Aorta (tissue), 5 donors: Measurements from ENCODE around the gene DPP6. TPM values are rescaled to one million over a fixed set of nuclear protein-coding genes. Genes with fewer than 3 reads are reported as not detected.
A peak's percentile ranks its signal among the peaks of the same experiment; 100 is the strongest.

Source experiments
- ATAC-seq: fragments of 200-7000 bp; cut with Tn5 transposase; one replicate; pipeline ENCODE4 v1.9.1; 2022; ENCODE audit warnings: moderate library complexity; ENCODE audit not compliant: low FRiP score
- DNase-seq, 2 donors: peaks; one replicate each; pipeline ENCODE4 v3.0.0-alpha.2; 2020
- H3K27ac ChIP-seq, 2 donors: one replicate each; pipeline ENCODE4 v1.5.1; 2013; ENCODE audit warnings: low read length in 2 of 2, mild to moderate bottlenecking in 2 of 2, moderate library complexity in 2 of 2, control low read depth in 1 of 2, inconsistent platforms in 1 of 2, low read depth in 1 of 2
- H3K27me3 ChIP-seq, 2 donors: one replicate each; pipeline ENCODE4 v1.6.1; 2013; ENCODE audit warnings: control low read depth in 1 of 2, low read length in 1 of 2, mild to moderate bottlenecking in 1 of 2, moderate library complexity in 1 of 2; ENCODE audit not compliant: insufficient read depth in 2 of 2, control insufficient read depth in 1 of 2
- H3K36me3 ChIP-seq, 2 donors: one replicate each; pipeline ENCODE4 v1.6.1; 2013; ENCODE audit warnings: control low read depth in 1 of 2, low read length in 1 of 2, mild to moderate bottlenecking in 1 of 2; ENCODE audit not compliant: insufficient read depth in 2 of 2, control insufficient read depth in 1 of 2
- H3K4me1 ChIP-seq, 2 donors: one replicate each; pipeline ENCODE4 v1.6.1; 2013; ENCODE audit warnings: low read length in 2 of 2, control low read depth in 1 of 2, mild to moderate bottlenecking in 1 of 2, moderate library complexity in 1 of 2; ENCODE audit not compliant: insufficient read depth in 2 of 2, control insufficient read depth in 1 of 2
- H3K4me3 ChIP-seq, 2 donors: one replicate each; pipeline ENCODE4 v1.5.1; 2013; ENCODE audit warnings: low read length in 2 of 2, control low read depth in 1 of 2, mild to moderate bottlenecking in 1 of 2
- H3K9me3 ChIP-seq: one replicate; pipeline ENCODE4 v1.6.1; 2013; ENCODE audit warnings: mild to moderate bottlenecking, low read length; ENCODE audit not compliant: control insufficient read depth
- WGBS, 2 donors: extraction: QIAGEN DNeasy Blood & Tissue Kit; methylation state at CpG; one replicate each; pipeline ENCODE4 v1.1.7; 2013; 5-methylcytosine and 5-hydroxymethylcytosine counted together
- intact Hi-C, 2 donors: fragments of 100-400 bp; cut with DNase I; formaldehyde crosslinking; loops; one replicate each; pipeline versions ENCODE4 v1.14.2 to v1.15.0; 2022
- polyA plus RNA-seq, 2 donors: library from polyadenylated mRNA; stranded (reverse); fragments of 200-250 nt; gene quantifications; one replicate each; pipeline ENCODE4 v1.2.3, GENCODE V29; 2013
- total RNA-seq, 2 donors: library from RNA; stranded (reverse); fragmentation: NEBNext Ultra II Directional; extraction: Animal tissue kit (Norgen Biotek cat#: 25700); gene quantifications; one replicate each; pipeline ENCODE4 v1.2.1, GENCODE V29; 2021
- donor health status: healthy with polysubstance abuse.
- donor health status: Bipolar disorder and iron deficiency.
- donor health status: DM: no; HTN: no; CAD: no.
- donor health status: DM: no; HTN: no; CAD: no.
- donor health status: DM: yes; HTN: yes; CAD: no.

Gene DPP6
- total and polyA plus RNA-seq, 4 donors = 0.69 TPM; not detected in 3

DNA sequence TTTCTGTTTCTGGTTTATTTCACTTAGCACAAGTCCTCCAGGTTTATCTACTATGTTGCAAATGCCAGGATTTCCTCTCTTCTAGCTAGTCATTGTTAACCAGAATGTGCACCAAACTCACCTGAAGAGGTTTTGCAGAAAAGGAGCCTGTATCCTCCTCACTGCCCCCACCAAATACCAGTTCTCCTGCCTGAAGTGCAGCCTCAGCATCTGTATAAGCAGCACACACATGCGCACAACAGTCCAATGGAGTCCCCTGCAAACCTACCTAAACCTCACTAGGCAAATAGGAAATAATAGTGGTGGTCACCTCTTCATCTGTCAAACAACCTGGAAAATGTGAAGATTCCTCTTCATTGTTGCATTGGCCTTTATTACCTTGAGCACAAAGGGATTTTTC, 712.9 kb downstream of the DPP6 start:
- Histone ChIP-seq H3K27ac (no peak overlapping the region), H3K4me1 (no peaks in the 10 kb centered on the region), H3K27me3 (peaks cover 0 to 1% of the 10 kb centered on the region in 2 donors), H3K36me3 (no peaks in the 10 kb centered on the region), H3K4me3 (no peak overlapping the region), H3K9me3 (peaks cover 2% of the 10 kb centered on the region)
- 84 to 90% methylated on average over 1 of the region's 1 CpG for WGBS, 2 donors
- ATAC-seq (no peak), DNase-seq (no peak)
- intact Hi-C loops = no loop called here

DNA sequence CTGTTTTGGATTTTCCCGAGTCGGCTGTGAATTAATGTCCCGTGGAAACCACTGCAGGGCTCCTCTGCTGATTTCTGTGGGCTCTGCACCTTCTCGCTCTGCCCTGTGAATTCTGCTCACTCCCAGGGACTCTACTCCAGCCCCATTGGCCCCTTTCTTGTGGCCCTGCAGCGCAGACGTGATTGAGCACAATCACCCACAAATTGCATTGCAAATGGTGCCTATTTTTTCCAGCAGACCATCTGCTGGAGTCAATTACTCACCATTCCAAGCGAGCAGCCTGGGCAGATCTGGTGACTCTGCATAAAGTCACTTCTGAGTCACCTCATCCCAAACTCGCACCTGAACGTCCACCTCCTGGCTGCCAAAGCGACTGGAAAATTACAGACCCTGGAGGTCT, 714.9 kb downstream of the DPP6 start:
- DNase-seq (peak in 1 of 2 donors; percentile 31), ATAC-seq (no peak)
- H3K4me3 ChIP-seq = no peak overlapping the region
- intact Hi-C loops = no loop called here
- peaks cover 0 to 1% of the 10 kb centered on the region in 2 donors for H3K27me3 ChIP-seq
- no peaks in the 10 kb centered on the region for H3K36me3 ChIP-seq
- WGBS, 2 donors = 69 to 70% methylated on average over 10 of the region's 10 CpGs
- no peak overlapping the region for H3K27ac ChIP-seq
- H3K4me1 ChIP-seq = no peaks in the 10 kb centered on the region
- H3K9me3 ChIP-seq = peaks cover 3% of the 10 kb centered on the region

DNA sequence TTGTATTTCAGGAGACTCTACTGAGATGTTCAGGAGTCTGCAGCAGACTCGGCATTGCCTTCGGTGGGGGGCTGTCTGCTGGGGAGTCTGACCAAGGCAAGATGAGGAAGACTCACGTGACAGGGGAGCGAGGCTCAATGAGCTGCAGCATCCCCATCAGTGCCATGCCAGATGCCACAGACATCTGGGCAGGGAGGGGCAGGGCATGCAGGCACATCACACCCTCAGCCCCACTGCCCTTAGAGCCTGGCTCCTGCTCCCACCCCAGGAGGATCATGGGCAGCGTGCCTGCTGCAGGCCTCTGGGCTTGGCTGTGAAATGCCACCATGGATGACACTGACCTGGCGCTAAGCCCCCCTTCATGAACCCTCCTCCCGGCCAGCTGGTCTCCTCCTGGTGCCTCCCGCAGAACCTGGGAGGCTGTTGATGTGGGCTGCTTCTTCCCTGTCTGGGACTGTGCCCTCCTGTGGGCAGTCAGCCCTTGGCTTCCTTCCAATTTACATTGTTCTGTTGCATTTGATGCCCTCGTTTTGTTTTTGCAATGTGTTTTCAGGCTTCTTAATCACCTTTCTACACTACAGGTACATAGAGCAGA, 715.7 kb downstream of the DPP6 start:
- Histone ChIP-seq H3K4me3 (no peak overlapping the region), H3K9me3 (peaks cover 3% of the 10 kb centered on the region), H3K27ac (no peak overlapping the region), H3K27me3 (peaks cover 0 to 1% of the 10 kb centered on the region in 2 donors), H3K36me3 (no peaks in the 10 kb centered on the region), H3K4me1 (no peaks in the 10 kb centered on the region)
- ATAC-seq (peak; percentile 20), DNase-seq (peak in 1 of 2 donors; percentile 42)
- WGBS, 2 donors = 78 to 84% methylated on average over 9 of the region's 9 CpGs
- intact Hi-C loops = no loop called here

DNA sequence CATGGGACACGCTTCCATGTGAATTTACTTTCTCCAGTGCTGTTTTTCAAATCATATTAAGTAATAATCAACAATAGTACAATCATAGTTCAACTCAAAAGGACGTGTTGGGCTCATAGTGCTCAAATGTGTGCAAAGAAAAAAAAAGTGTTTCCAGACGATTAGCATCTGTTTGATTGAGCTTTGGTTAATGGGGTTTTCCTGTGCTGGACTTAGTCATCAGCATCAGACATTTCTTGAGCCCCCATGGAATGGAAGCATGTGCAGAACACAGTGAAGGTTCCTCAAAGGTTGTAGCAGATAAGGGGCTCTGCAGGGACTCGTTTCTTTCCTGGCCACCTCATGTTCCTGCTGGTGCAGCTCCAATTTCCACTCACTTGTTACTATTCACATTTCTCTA, 716.8 kb downstream of the DPP6 start:
- H3K4me3 ChIP-seq = no peak overlapping the region

DNA sequence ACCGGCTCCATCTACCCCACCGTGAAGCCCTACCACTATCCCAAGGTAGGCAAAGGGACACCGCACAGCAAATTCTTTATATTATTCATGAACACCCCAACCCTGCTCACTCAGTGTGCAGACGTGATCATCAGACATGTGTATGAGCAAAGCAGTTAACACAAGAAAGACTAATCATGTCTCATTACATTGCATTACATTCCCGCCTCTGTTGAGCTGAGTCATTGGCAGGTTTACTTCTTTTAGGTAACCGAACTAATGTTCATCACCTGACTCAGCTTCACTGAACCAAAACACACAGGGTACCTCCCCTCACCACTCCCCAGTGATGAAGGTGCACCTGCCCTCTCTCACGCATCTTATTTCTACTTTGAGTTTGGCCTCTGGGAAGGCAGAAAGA, 717.3 kb downstream of the DPP6 start:
- intact Hi-C loops = no loop called here
- no peaks in the 10 kb centered on the region for H3K27me3 ChIP-seq
- 88% methylated on average over 7 of the region's 7 CpGs for WGBS, 2 donors
- H3K9me3 ChIP-seq = peaks cover 3% of the 10 kb centered on the region
- H3K27ac ChIP-seq = no peak overlapping the region
- ATAC-seq = no peak
- no peak for DNase-seq
- no peak overlapping the region for H3K4me3 ChIP-seq
- no peaks in the 10 kb centered on the region for H3K36me3 ChIP-seq
- no peaks in the 10 kb centered on the region for H3K4me1 ChIP-seq

More for the DNA sequence above, 716.8 kb downstream of the DPP6 start:
- no peak for DNase-seq
- Histone ChIP-seq H3K27me3 (no peaks in the 10 kb centered on the region), H3K36me3 (no peaks in the 10 kb centered on the region), H3K27ac (no peak overlapping the region), H3K4me1 (no peaks in the 10 kb centered on the region), H3K9me3 (peaks cover 3% of the 10 kb centered on the region)
- 47 to 65% methylated on average over 4 of the region's 4 CpGs for WGBS, 2 donors
- ATAC-seq = no peak
- intact Hi-C loops = no loop called here

DNA sequence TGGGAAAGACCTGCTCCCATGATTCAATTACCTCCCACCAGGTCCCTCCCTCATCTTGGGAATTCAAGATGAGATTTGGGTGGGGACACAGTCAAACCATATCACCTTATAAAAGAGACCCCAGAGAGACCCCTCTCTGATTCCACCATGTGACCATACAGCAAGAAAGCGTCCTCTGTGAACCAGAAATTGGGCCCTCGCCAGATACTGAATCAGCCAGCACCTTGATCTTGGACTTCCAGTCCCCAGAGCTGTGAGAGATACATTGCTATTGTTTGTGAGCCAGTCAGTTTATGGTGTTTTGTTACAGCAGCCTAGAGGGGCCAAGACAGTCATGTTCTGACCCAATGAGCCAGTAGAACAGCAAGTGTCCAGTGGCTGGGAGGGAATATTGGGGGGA, 718.2 kb downstream of the DPP6 start:
- Histone ChIP-seq H3K27me3 (no peaks in the 10 kb centered on the region), H3K36me3 (no peaks in the 10 kb centered on the region), H3K4me3 (no peak overlapping the region), H3K27ac (no peak overlapping the region), H3K4me1 (no peaks in the 10 kb centered on the region), H3K9me3 (peaks cover 3% of the 10 kb centered on the region)
- ATAC-seq (no peak), DNase-seq (peak in 1 of 2 donors; percentile 44)
- intact Hi-C loops = no loop called here
- WGBS, 2 donors = 73 to 81% methylated on average over 2 of the region's 2 CpGs

DNA sequence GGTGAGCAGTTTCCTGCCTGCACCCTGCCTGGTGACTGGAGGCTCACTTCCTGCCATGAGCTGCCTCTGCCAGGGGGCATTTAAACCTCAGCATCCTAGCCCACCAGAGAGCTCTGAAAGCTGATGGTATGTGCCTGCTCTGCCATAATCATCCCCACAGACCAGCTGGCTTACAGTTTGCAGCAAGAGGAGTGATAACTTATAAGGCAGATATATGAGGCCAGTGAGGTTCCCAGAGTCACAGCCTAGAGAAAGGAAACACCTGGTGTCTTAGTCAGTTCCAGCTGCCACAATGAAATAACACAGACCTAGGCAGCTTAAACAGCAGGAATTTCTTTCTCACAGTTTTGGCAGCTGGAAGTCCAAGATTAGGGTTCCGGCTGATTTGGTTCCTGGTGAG, 718.8 kb downstream of the DPP6 start:
- H3K27me3 ChIP-seq = no peaks in the 10 kb centered on the region

DNA sequence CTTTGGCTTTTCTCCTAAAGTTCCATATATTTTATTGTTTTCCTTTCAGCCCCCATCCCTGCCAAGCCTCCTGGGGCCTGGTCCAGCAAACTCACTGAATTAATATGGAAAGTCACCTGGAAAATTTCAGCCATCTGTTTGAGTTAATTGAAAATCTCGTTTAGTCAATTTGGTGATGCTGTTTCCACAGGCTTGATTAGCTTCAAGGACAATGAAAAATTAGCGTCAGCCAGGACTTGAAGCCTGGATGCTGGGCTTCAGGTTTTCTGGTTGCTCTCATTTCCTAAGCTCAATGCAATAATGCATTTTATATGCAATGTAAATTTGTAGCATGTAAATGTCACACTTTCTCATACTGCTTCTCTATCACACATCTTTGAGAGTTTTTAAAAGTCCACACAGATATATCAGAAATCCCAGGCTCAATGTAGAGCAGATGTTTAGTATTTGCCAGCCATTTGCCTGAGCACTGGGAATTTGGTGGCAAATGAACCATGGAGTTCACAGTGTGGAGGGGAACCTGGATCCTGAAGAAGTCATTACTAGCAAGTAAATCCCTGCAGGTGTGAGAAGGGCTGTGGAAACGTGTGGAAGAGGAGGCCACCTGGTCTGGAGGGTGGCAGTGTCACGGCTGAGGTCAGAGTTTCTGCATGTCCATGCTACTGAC, 722.2 kb downstream of the DPP6 start:
- intact Hi-C loops = no loop called here
- no peaks in the 10 kb centered on the region for H3K27me3 ChIP-seq
- DNase-seq (no peak), ATAC-seq (no peak)
- no peaks in the 10 kb centered on the region for H3K4me1 ChIP-seq
- H3K27ac ChIP-seq = no peak overlapping the region
- no peak overlapping the region for H3K4me3 ChIP-seq
- no peaks in the 10 kb centered on the region for H3K36me3 ChIP-seq
- WGBS, 2 donors = 57 to 58% methylated on average over 4 of the region's 4 CpGs
- H3K9me3 ChIP-seq = peaks cover 2% of the 10 kb centered on the region

More for the DNA sequence above, 718.8 kb downstream of the DPP6 start:
- Histone ChIP-seq H3K27ac (no peak overlapping the region), H3K9me3 (peaks cover 3% of the 10 kb centered on the region), H3K4me3 (no peak overlapping the region), H3K4me1 (no peaks in the 10 kb centered on the region), H3K36me3 (no peaks in the 10 kb centered on the region)
- intact Hi-C loops = no loop called here
- 82 to 87% methylated on average over 1 of the region's 1 CpG for WGBS, 2 donors
- DNase-seq (peak in 1 of 2 donors; percentile 21), ATAC-seq (no peak)

DNA sequence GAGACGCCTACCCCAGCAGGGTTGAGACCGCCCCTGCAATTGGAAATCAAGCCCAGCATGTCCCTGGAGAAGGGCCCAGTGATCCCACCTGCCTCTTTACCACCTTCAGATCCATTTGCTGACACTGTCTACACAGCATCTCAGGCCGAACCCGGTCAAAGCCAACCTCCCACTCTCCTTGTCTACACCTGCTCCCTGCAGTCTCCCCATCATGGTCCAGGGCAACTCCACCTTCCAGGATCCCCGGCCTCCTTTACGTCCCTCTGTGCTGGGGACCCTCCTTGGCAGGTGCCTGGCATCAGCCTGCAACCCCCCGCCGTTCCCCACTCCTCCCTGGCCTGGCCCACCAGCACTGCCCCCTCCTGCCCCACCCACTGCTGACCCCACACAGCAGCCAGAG, 723.5 kb downstream of the DPP6 start:
- WGBS, 2 donors = 87 to 90% methylated on average over 8 of the region's 8 CpGs
- Histone ChIP-seq H3K4me3 (no peak overlapping the region), H3K4me1 (no peaks in the 10 kb centered on the region), H3K9me3 (peaks cover under 1% of the 10 kb centered on the region), H3K27me3 (no peaks in the 10 kb centered on the region), H3K27ac (no peak overlapping the region), H3K36me3 (no peaks in the 10 kb centered on the region)
- DNase-seq (peak in 1 of 2 donors; percentile 54), ATAC-seq (no peak)
- intact Hi-C loops = no loop called here
